A673 (cell line): ENCODE measurements around the gene ZC3H18.

Experiments used
- EZH2 ChIP-seq: fragments of 200-600 bp; sonication (generic); IDR thresholded peaks from 2 replicates; pipeline ENCODE4 v1.6.1; 2017; ENCODE audit warnings: borderline replicate concordance, low read depth, mild to moderate bottlenecking, mixed read lengths, antibody characterized with exemption, low read length; ENCODE audit not compliant: poor library complexity, severe bottlenecking
- TF ChIP-seq, protein P1 (sequence below): fragments of 300-800, 200-600 bp; sonication (generic); conservative IDR thresholded peaks from 2 replicates; pipeline ENCODE4 v1.5.1; 2017; ENCODE audit warnings: low read depth, mild to moderate bottlenecking, antibody characterized with exemption, low read length, moderate library complexity, mixed read lengths

DNA sequence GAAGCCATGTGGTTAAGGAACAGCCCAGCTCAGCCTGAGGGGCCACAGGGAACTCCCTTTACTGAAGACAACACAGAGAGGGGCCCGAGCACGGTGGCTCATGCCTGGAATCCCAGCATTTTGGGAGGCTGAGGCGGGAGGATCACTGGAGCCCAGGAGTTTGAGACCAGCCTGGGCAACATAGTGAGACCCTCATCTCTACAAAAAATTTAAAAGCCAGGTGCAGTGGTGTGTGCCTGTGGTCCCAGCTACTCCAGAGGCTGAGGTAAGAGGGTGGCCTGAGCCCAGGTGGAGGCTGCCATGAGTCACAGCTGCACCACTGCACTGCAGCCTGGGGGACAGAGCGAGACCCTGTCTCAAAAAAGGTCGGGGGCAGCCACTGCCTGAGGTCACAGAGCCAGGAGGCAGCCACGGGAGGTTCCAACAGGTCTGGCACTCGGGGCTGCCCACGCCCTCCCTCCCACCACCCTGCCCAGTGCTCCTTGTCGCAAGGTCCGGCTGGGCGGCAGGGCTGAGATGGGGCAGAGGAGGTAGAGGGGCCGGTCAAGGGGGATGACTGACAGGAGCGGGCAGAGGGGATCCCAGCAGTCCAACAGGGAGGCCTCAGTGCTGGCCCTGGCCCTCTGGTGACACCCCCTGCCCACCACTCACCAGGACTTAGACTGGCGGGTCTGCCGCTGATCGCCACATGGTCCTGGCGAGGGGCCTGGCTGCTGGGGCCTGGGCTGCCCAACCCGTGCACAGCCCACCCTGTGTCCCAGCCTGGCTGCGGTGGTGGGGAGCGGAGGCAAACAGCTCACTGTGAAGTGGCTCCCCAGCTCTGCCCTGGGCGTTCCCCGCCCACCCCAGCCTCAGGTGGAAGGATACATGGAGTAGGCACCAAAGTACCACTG, 77.2 kb downstream of the ZC3H18 start:
- TF ChIP-seq, protein P1, sequence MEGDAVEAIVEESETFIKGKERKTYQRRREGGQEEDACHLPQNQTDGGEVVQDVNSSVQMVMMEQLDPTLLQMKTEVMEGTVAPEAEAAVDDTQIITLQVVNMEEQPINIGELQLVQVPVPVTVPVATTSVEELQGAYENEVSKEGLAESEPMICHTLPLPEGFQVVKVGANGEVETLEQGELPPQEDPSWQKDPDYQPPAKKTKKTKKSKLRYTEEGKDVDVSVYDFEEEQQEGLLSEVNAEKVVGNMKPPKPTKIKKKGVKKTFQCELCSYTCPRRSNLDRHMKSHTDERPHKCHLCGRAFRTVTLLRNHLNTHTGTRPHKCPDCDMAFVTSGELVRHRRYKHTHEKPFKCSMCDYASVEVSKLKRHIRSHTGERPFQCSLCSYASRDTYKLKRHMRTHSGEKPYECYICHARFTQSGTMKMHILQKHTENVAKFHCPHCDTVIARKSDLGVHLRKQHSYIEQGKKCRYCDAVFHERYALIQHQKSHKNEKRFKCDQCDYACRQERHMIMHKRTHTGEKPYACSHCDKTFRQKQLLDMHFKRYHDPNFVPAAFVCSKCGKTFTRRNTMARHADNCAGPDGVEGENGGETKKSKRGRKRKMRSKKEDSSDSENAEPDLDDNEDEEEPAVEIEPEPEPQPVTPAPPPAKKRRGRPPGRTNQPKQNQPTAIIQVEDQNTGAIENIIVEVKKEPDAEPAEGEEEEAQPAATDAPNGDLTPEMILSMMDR = no peak
- TF ChIP-seq EZH2 = no peak
